Upper lobe of left lung (tissue), 6 donors: Measurements from ENCODE around the gene TEDC1. TPM values are rescaled to one million over a fixed set of nuclear protein-coding genes. Genes with fewer than 3 reads are reported as not detected.

Experiments used
- ATAC-seq, 2 donors: fragments of 200-7000 bp; cut with Tn5 transposase; one replicate each; pipeline ENCODE4 v1.9.1; 2022; ENCODE audit warnings: mild to moderate bottlenecking in 2 of 2, moderate library complexity in 2 of 2; ENCODE audit not compliant: low FRiP score in 2 of 2
- DNase-seq, 2 donors: peaks; one replicate each; pipeline ENCODE4 v3.0.0-alpha.2; 2019 to 2020
- H3K27ac ChIP-seq, 4 donors: fragments of 200-600 bp; sonication (generic); one replicate each; pipeline ENCODE4 v1.5.1; 2016 to 2019
- H3K27me3 ChIP-seq, 4 donors: fragments of 200-600 bp; sonication (generic); one replicate each; pipeline ENCODE4 v1.5.1; 2017 to 2019
- H3K36me3 ChIP-seq, 4 donors: fragments of 200-600 bp; sonication (generic); one replicate each; pipeline ENCODE4 v1.5.1; 2016 to 2019
- H3K4me1 ChIP-seq, 4 donors: fragments of 200-600 bp; sonication (generic); one replicate each; pipeline ENCODE4 v1.5.1; 2018 to 2019
- H3K4me3 ChIP-seq, 4 donors: fragments of 200-600 bp; sonication (generic); one replicate each; pipeline ENCODE4 v1.5.1; 2017 to 2019; ENCODE audit warnings: mild to moderate bottlenecking in 2 of 4, moderate library complexity in 1 of 4
- H3K9me3 ChIP-seq, 4 donors: fragments of 200-600 bp; sonication (generic); one replicate each; pipeline ENCODE4 v1.5.1; 2018 to 2019
- CTCF ChIP-seq, 6 experiments: fragments of 450-650 bp in 4 of 6; fragments of 200-600 bp in 2 of 6; sonication (generic) in 2 of 6; IDR thresholded peaks; one replicate each; pipeline ENCODE4 v1.5.1; 2016 to 2019; ENCODE audit warnings: antibody characterized with exemption in 6 of 6
- EP300 ChIP-seq, 4 donors: sonication (generic); formaldehyde crosslinking; IDR thresholded peaks; one replicate each; pipeline ENCODE4 v1.5.1; 2017; ENCODE audit warnings: antibody characterized with exemption in 4 of 4, control low read depth in 2 of 4
- POLR2A ChIP-seq, 4 donors: fragments of 450-650 bp; IDR thresholded peaks; one replicate each; pipeline ENCODE4 v1.5.1; 2016 to 2017; ENCODE audit warnings: antibody characterized with exemption in 4 of 4, mild to moderate bottlenecking in 2 of 4
- POLR2AphosphoS5 ChIP-seq, 2 donors: sonication (generic); formaldehyde crosslinking; IDR thresholded peaks; one replicate each; pipeline ENCODE4 v1.5.1; 2017; ENCODE audit warnings: antibody characterized with exemption in 2 of 2
- WGBS, 2 donors: methylation state at CpG; one replicate each; pipeline ENCODE4 v1.1.5; 2017 to 2018; 5-methylcytosine and 5-hydroxymethylcytosine counted together
- total RNA-seq, 6 donors: library from RNA; depleted of rRNA in 4 of 6; stranded (reverse); fragments of >200 nt in 4 of 6; gene quantifications; one replicate each; pipeline versions ENCODE4 v1.1.0 to v1.2.1, GENCODE V29; 2016 to 2021
- donor health status: DM: no; HTN: no; CAD: no; lungs with moderate emphysema.
- donor health status: DM: no; HTN: yes; CAD: no; lungs with severe emphysema.

Gene TEDC1, protein sequence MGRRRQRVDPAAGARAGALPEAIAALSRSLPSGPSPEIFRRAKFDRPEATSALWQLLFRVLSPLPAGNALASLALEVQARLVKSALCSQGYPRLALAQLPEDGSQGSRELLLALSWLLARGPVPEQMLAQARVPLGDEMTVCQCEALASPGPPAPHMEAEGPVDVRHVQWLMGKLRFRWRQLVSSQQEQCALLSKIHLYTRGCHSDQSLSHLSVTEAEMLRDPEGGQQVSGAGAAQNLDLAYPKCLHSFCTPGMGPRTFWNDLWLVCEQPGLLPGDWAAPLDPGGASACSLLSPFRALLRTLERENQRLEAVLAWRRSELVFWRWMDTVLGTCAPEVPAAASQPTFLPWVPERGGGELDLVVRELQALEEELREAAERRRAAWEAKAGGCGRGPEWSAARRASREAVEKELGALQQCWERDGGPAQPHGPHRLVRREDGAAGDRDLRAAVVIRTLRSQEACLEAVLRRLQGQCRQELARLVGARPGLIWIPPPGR
- 10 to 100 TPM; 13.8 to 38.5 (median 17.4) TPM for total RNA-seq

DNA sequence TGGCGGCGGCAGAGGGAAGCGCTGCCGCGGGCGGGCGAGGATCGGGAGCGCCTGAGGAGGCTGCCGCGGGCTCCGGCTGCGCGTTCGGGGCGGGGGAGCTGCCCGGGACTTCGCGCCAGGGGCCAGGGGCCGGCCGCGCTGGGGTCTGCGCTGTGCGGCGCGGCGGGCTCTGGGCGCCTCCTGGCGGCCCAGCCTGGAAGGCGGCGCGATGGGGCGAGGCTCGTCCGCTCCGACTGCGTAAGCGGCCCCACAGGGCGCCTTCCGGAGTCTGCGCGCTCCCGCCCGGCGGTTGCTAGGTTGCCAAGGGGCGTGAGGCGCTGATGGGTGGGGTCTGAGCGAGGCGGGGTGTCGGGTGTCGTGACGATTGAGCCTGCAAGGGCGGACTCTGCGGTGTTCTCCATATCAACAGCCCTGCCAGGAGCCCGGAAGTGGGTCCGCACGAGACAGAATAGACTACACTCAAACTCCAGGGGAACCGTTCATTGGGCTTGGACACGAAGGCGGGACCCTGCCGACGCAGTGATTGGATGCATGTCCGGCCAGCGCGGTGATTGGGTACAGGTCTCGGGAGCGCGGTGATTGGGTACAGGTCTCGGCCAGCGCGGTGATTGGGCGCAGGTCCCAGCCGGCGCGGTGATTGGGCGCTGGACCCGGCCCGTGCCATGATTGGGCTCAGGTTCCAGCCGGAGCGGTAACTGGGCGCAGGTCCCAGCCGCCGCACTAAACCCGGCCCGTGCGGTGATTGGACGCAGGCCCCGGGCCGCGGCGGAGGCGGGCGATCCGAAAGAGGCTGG lies at the start of gene TEDC1:
Gene TEDC1, plus strand, starts transcription at position 675 of the 794 bp plus-strand sequence. CDS start 130 bp downstream, outside the sequence.
- H3K9me3 ChIP-seq = no peaks in the 10 kb centered on the region
- H3K27ac ChIP-seq = peak within 1 kb of the TSS; percentile 88 to 98 (median 90)
- peak; percentile 79 to 94 for ATAC-seq
- peak; percentile 99 to 100 for DNase-seq
- H3K36me3 ChIP-seq = peaks cover 0 to 8% (median 3%) of the 10 kb centered on the region in 4 donors
- WGBS, 2 donors = 0% methylated on average over 56 of the region's 94 CpGs; no CpG with 5 or more reads in 1 of the 2 donors
- peak; percentile 93 to 100 (median 99) for TF ChIP-seq CTCF (IDR thresholded peaks at IDR 0.05)
- peak in 2 of 4 donors; percentile 3 to 44 for TF ChIP-seq EP300 (IDR thresholded peaks at IDR 0.05)
- peak; percentile 54 to 73 for TF ChIP-seq POLR2AphosphoS5 (IDR thresholded peaks at IDR 0.05)
- TF ChIP-seq POLR2A (IDR thresholded peaks at IDR 0.05) = peak in 2 of 4 donors; percentile 59 to 60
- H3K4me1 ChIP-seq = peaks cover 46 to 57% (median 52%) of the 10 kb centered on the region in 4 donors
- peak within 1 kb of the TSS; percentile 69 to 92 (median 76) for H3K4me3 ChIP-seq
- H3K27me3 ChIP-seq = peaks cover 0 to 3% (median 0%) of the 10 kb centered on the region in 4 donors

DNA sequence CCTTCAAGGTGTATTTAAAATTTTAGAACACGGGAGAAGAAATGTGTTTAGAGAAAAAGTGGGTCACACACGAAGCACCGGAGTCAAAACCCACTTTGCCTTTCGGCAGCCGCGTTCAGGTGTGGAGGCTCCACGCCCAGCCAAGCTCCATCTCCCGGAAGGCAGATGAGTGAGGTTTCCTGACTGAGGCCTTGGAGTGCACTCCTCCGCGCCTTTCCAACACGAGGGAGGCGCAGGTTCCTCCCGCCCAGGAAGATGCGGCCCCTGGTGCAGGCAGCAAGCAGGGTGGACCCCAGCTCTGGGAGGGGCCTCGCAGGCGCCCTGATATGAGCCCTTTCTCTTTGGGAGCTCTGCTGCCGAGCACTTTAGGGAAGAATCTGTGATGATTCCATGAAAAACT lies 48.9 kb upstream of the TEDC1 start:
- no peak for ATAC-seq
- WGBS, 2 donors = 82% methylated on average over 14 to 17 of the region's 17 CpGs
- TF ChIP-seq POLR2A (IDR thresholded peaks at IDR 0.05) = no peak
- no peaks in the 10 kb centered on the region for H3K27me3 ChIP-seq
- no peaks in the 10 kb centered on the region for H3K9me3 ChIP-seq
- DNase-seq = no peak
- peaks cover 0 to 35% (median 12%) of the 10 kb centered on the region in 4 donors for H3K36me3 ChIP-seq
- peaks cover 0 to 3% (median 0%) of the 10 kb centered on the region in 4 donors for H3K4me1 ChIP-seq
- H3K4me3 ChIP-seq = no peak overlapping the region
- H3K27ac ChIP-seq = no peak overlapping the region

DNA sequence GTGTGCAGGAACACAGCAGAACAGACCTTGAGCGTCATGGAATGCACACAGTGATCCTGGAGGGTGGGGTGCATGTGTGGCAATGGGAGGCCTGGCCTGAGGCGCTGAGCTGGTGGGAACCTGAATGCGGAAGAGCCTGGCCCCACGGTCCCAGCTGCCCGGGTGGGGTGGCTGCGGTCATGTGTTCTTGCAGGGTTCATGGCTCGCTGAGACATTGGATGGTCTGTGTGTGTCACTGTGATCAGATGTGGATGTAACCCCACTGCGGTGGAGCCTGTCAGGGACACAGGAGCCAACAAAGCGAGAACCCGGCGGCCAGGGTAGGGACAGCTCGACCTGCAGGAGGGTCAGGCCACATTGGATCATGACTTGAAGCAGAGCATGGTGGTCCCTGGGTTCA lies 48.2 kb upstream of the TEDC1 start:
- peaks cover 0 to 35% (median 12%) of the 10 kb centered on the region in 4 donors for H3K36me3 ChIP-seq

GRCh38 chr14:105444859-105445258 lies 46.2 kb upstream of the TEDC1 start:
- Histone ChIP-seq H3K4me1 (peaks cover 7 to 9% (median 7%) of the 10 kb centered on the region in 4 donors), H3K27ac (no peak overlapping the region), H3K27me3 (no peaks in the 10 kb centered on the region), H3K9me3 (no peaks in the 10 kb centered on the region), H3K4me3 (no peak overlapping the region), H3K36me3 (peaks cover 0 to 31% (median 12%) of the 10 kb centered on the region in 4 donors)
- TF ChIP-seq POLR2AphosphoS5 (IDR thresholded peaks at IDR 0.05) = no peak
- no peak for TF ChIP-seq EP300 (IDR thresholded peaks at IDR 0.05)
- no peak for TF ChIP-seq CTCF (IDR thresholded peaks at IDR 0.05)
- TF ChIP-seq POLR2A (IDR thresholded peaks at IDR 0.05) = no peak
- DNase-seq (peak in 1 of 2 donors; percentile 64), ATAC-seq (no peak)
- 91% methylated on average over 10 to 17 of the region's 17 CpGs for WGBS, 2 donors

More for the DNA sequence above, 48.2 kb upstream of the TEDC1 start:
- Histone ChIP-seq H3K4me3 (no peak overlapping the region), H3K27ac (no peak overlapping the region), H3K9me3 (no peaks in the 10 kb centered on the region), H3K27me3 (no peaks in the 10 kb centered on the region), H3K4me1 (no peaks in the 10 kb centered on the region)
- TF ChIP-seq POLR2A (IDR thresholded peaks at IDR 0.05) = no peak
- no peak for TF ChIP-seq POLR2AphosphoS5 (IDR thresholded peaks at IDR 0.05)
- no peak for TF ChIP-seq EP300 (IDR thresholded peaks at IDR 0.05)
- TF ChIP-seq CTCF (IDR thresholded peaks at IDR 0.05) = no peak
- WGBS, 2 donors = 84 to 100% methylated on average over 2 to 12 of the region's 12 CpGs
- DNase-seq (peak in 1 of 2 donors; percentile 54), ATAC-seq (no peak)

DNA sequence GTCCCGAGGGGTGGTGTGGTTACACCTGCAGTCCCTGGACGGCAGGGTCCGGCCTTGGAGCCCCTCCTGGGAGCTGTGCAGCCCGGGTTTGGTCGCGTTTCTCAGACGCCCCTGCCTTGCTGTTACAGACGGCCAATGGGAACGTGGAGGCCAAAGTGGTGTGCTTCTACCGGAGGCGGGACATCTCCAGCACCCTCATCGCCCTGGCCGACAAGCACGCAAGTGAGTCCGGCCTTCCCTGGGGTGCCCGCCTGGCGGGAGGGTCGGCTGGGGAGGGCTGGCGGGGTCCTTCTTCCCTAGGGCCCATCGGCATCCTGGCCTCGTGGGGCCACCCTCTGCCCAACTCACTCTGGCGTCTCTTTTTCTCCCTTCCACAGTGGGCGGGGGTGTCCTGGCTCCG lies 45.8 kb upstream of the TEDC1 start:
- Histone ChIP-seq H3K27ac (no peak overlapping the region), H3K9me3 (no peaks in the 10 kb centered on the region), H3K36me3 (peaks cover 0 to 35% (median 16%) of the 10 kb centered on the region in 4 donors), H3K27me3 (no peaks in the 10 kb centered on the region), H3K4me1 (peaks cover 7 to 9% (median 7%) of the 10 kb centered on the region in 4 donors), H3K4me3 (no peak overlapping the region)
- ATAC-seq (no peak), DNase-seq (peak in 1 of 2 donors; percentile 76)
- TF ChIP-seq CTCF (IDR thresholded peaks at IDR 0.05) = no peak
- TF ChIP-seq POLR2AphosphoS5 (IDR thresholded peaks at IDR 0.05) = no peak
- no peak for TF ChIP-seq EP300 (IDR thresholded peaks at IDR 0.05)
- TF ChIP-seq POLR2A (IDR thresholded peaks at IDR 0.05) = no peak
- 91 to 92% methylated on average over 11 to 23 of the region's 24 CpGs for WGBS, 2 donors
